HS-27A (cell line): ENCODE results near the gene PCNX4.

Experiments
- DNase-seq: peaks from one replicate; pipeline ENCODE4 v3.0.0-alpha.2; 2012; ENCODE audit warnings: low read depth, missing footprints

PCNX4 gene

DNA sequence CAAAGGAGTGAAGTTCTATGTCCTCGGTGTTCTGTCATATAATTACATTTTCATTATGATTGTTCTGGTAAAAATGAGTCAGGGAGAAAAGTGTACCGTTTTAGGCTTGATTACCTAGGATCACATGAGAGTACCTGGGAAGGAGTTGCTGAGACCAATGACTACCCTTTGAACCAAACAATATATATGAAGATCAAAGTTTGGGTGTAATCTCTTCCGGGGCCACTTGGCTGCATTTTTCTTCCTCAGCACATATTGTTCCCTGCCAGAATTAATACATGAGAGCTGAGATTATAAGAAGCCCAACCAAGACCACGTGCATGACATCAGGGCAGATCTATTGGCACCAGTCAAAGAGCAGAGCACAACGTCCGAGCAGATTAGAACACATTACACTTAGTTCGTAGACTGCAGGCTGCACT, 114.5 kb downstream of the PCNX4 start:
- no peak for DNase-seq

DNA sequence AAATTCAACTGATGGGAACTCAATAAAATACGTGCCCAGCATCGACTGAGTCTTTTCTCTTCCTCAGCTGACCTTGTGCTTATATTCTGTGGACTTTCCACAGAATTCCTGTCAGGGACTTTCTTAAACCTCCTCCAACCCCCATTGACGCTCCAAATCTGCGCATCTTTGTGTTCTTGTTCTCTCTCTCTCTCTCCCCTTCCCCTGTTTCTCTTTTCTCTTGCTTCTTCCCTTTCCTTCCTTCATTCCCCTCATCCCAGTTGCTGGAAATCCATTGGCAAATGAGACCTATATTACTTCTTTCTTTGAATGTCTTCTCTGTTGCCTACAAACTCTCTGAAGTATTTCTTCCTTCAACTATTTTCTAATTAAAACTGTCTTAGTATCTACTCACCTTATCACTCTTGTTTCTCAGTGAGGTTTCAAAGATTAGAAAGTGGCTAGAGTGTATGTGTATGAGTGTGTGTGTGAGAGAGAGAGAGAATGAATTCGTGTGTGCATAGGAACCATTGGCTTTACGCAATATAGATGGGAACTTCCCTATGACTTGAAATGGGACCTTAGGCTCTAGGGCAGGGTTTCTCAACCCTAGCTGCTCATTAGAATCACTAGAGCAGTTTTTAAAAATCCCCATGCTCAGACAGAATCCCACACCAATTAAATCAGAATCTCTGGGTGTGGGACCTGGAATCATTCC, 115.3 kb downstream of the PCNX4 start:
- DNase-seq = no peak

DNA sequence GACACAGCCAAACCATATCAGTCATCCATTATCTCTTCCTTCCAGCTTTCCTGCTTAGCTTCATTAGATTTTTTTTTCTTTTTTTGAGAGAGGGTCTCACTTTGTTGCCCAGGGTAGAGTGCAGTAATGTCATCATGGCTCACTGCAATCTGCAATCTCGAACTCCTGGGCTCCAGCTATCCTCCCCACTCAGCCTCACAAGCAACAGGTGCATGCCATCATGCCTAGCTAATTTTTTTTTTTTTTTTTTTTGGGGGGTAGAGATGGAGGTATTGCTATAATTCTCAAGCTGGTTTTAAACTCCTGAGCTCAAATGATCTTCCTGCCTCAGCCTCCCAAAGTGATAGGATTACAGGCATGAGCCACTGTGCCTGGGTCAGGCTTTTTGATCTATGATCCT, 119.0 kb downstream of the PCNX4 start:
- DNase-seq = no peak

DNA sequence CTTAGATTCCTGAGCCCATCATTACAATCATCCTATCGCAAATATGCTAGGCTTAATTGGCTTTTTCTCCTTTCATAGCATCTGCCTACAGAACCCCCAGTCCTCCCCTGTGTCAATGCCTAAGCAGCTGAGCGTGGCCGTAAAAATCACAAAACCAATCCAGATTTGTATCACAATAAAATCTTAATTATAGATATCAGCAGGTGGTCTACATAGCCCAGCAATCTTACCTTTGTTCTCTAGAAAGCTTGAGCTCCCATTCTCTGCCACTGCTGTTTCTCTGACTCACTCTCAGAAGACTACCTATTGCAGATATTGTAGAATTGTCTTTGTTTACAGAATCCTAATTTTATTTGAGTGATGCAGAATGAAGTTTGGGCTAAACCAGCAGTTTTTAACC, 119.4 kb downstream of the PCNX4 start:
- no peak for DNase-seq

DNA sequence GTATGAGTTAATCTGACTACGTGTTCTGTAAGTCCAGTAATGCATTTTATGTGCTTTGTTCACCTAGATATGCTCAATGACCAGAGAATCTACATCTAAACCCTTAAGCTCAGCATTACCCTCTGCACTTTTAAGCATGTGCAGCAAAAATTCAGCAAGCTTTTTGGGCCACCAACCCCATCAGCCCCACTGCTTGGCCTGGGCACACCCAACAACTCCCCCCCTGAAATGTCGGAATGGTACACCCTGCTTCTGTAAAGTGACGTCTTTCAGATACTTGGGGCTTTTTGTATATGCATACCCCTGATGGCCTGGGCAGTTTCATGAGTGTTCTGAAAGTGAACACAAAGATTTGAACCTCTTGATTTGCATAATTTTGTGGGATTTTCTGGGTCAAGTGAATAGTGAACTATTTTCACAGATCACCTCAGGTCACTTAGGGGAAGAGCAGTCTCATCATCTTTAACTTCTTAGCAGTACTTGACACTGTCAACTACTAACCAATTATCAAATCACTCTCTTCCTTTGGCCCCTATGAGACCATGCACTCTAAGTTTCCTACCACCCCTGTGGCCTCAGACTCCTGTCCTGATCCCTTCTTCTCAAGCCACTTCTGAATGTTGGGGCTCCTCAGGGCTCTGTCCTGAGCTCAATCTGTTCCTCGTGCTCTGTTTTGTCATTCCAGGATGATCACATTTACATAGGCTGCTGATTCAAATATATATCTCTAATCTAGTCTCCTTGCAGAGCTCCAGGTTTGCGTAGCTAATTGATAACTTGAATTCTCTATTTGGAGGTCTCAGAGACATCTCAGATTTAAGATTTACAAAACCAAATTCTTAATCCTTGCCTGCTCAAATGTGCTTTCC, 121.0 kb downstream of the PCNX4 start:
- DNase-seq = no peak

DNA sequence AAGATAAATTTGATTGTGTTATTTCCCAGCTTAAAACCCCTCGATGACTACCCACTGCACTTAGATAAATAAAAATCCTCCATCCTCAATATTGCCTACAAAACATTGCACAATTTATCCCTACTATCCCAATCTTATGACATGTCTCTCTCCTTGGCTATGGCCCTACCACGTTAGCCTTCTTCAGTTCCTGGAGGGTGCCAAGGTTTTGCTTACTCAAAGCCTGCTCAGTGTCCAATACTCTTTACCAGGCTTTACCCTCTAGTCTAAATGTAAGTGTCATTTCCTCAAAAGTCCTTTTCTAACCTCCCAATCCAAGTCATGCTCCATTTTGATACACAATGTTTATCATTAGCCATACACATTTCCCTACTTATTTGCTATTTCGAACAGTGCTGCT, 122.3 kb downstream of the PCNX4 start:
- DNase-seq = no peak

DNA sequence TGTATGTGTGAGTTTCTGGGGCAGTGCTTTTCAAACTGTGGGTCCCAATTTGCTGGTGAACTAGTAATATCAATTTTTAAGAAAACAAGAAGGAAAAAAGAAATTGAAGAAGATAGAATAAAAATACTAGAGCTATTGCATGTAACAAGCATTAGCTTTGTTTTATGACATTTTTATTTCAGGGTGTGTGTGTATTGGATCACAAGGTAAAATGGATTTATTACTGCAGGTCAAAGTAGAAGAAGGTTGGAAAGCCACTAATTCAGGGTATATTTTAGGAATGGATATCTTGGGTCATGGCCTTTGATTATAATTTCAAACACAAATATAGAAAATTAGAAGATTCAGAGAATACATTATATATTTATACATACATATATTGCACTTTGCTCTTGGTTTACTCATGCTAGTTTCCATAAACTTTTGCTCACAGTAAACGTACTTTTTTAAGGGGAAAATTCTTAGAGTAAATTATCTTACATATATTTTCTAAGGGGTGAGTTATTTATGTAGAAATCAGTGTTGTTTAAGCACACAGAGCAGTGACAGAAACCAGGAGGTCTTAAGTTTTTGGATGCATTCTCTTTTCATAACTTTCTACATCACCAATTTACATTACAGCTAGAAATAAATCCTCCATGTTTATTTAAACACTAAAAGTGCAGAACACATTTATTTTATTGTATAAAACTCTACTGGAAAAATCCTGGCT, 122.8 kb downstream of the PCNX4 start:
- DNase-seq = no peak

DNA sequence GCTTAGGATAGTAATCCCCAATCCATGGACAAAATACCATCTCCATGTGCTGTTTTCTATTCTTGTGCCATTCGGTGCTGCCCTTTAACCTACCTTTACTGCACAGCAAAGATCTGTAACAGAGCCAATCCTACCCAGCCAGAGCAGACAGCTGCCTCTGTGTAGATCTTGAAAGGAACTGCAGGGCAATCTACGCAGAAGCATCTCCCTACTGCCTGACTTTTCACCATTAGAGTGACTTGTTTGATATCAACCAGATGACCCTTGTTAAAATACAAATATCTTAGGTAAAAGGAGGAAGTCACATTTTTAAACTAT, 123.4 kb downstream of the PCNX4 start:
- DNase-seq = no peak

DNA sequence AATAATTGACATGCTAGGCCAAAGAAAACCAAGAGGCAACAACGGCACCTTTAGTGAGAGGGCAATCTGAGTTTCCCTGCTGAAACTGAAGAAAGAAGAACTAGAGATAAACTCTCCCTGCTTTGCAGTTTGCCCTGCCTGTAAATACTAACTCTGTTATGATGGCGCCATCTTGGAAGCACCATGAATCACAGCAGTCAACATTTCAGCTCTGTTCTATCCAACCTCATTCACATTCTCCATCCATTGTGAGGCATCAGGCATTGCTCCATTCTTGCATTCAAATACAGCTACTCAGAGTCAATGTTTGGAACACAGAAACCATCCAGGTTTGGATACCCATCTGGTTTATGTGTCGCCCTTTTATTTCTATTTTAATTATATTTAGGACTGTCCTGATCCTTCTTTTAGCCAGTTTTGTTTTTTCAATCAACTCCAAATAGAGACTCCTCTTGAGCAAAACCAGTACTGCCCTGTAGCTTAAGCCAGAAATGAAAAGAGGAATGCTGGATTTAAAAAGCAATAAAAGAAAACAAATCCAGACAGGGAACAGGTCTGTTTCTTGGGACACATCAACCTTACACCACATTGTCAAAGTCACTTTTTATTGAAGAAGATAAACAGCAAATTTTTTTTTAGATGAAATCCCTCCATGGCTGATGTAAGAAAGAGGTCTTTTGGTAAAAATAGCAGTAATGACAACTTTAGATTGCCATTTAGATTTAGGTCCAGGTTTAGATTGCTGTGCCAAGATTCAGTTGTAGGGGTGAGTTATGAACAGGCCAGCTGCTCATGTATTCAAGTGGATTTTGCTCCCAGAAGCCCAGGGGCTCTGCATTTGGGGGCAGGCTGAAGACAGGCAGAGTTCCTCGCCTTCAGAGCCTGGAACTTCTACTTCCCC, 124.0 kb downstream of the PCNX4 start:
- no peak for DNase-seq

DNA sequence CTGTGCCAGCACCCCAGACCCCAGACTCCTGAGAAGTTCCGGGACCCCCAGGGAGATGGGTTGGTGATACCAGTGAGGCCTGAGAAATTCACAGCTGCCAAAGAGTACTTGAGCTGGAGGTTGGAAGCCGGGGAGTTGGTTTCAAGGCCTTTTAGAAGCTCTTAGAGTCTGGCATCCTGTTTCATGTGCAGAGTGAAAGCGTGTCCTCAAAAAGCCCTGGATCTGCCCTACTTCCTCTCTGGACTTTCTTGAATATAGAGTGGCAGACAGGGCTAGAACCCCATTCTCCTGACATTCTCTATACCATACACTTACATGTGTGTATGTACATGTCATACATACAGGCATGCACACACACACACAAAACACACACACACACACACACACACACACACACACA, 126.0 kb downstream of the PCNX4 start:
- no peak for DNase-seq
